ENCODE results near the gene SHANK2.

The SHANK2 gene

DNA sequence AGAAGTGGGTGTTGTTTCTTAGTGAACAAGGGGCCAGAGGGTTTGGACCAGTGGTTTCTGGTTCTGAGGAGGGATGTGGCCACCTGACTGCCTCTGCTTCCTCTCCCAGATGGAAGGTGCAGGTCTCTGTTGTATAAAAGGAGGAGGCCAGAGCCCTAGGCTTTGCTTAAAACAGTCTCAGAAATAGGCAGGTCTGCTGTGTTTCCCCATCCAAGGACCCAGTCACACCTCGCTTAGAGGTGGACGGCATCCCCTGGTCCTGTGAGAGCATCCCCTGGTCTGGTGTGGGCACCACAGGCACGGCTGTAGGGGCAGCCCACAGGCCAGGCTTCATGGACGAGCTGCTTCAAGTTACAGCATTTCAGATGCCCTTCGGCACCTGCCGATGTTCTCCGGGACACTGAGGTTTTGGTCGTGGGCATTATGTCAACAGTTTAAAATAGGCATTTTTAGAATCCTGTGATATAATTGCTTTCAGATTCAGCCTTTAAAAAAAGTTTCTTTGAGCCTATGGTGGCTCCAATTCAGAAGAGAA lies 45.7 kb upstream of the SHANK2 start:
- no peak for DNase-seq (ENCODE audit: extremely low read depth, low read depth)
- no peak overlapping the region for H3K4me3 ChIP-seq (replicated peaks; ENCODE audit: low read depth, low read length)
- TF ChIP-seq, protein P1, sequence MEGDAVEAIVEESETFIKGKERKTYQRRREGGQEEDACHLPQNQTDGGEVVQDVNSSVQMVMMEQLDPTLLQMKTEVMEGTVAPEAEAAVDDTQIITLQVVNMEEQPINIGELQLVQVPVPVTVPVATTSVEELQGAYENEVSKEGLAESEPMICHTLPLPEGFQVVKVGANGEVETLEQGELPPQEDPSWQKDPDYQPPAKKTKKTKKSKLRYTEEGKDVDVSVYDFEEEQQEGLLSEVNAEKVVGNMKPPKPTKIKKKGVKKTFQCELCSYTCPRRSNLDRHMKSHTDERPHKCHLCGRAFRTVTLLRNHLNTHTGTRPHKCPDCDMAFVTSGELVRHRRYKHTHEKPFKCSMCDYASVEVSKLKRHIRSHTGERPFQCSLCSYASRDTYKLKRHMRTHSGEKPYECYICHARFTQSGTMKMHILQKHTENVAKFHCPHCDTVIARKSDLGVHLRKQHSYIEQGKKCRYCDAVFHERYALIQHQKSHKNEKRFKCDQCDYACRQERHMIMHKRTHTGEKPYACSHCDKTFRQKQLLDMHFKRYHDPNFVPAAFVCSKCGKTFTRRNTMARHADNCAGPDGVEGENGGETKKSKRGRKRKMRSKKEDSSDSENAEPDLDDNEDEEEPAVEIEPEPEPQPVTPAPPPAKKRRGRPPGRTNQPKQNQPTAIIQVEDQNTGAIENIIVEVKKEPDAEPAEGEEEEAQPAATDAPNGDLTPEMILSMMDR (IDR thresholded peaks at IDR 0.05; ENCODE audit: low read depth, low read length, missing control alignments), result no peak

DNA sequence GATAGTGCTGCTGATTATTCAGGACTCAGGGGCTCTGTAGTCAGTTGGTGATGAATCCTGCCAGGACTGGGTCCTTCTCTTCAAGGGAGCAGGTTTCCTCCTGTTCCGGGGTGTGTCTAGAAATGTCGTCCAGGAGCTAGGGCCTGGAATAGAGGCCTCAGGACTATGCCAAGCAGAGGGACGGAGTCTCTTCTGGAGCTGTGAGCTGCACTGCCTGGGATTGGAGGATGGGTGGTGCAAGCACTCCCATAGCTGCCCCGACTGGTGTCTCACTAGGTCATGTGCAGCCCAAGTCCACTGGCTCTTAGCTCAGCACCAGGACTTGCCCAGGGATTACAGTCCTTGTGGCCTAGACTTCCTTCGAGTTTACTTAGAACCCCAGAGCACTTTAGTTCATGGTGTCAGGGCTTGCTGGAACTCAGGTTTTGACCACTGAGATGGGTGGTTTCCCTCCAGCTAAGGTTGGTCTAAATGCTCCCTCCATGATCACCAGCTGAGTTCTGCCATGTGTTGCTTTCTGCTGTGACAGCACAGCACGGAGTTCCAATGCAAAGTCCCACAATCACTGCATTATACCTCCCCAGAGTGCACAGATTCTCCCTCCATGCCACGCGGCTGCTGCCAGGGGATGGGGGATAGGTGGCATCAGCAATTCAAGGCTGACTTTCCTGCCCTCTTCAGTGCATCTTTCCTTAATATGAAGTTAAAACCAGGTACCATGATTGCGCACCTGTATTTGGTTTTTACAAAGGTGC lies 42.6 kb upstream of the SHANK2 start:
- TF ChIP-seq, protein P1 (IDR thresholded peaks at IDR 0.05; ENCODE audit: low read depth, low read length, missing control alignments), result no peak
- no peak overlapping the region for H3K4me3 ChIP-seq (replicated peaks; ENCODE audit: low read depth, low read length)
- DNase-seq (ENCODE audit: extremely low read depth, low read depth), result no peak

DNA sequence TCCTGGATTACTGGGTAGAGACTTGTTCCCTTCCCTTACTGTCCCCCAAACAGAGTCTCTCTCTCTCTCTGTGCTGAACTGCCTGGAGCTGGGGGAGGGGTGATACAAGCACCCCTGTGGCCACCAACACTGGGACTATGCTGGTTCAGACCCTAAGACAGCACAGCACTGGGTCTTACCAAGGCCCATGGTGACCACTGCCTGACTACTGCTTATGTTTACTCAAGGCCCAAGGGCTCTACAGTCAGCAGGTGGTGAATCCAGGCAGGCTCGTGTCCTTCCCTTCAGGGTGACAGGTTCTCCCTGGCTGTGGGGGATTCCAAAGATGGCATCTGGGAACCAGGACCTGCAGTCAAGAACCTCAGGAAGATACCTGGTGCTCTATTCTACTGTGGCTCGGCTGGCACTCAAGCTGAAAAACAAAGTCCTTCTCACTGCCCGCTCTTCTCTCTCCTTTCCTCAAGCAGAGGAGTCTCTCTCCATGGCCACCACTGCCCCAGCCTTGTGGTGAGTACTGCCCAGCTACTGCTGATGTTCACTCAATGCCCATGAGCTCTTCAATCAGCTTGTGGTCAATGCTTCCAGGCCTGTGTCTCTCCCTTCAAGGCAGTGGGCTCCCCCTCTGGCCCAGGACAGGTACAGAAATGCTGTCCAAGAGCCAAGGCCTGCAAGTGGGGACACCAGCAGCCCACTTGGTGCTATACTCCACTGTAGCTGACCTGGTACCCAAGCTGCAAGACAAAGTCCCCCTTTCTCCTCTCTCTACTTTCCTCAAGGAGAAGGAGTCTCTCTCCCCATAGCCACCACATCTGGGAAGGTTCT lies 41.8 kb upstream of the SHANK2 start:
- TF ChIP-seq, protein P1 (IDR thresholded peaks at IDR 0.05; ENCODE audit: low read depth, low read length, missing control alignments), result no peak

DNA sequence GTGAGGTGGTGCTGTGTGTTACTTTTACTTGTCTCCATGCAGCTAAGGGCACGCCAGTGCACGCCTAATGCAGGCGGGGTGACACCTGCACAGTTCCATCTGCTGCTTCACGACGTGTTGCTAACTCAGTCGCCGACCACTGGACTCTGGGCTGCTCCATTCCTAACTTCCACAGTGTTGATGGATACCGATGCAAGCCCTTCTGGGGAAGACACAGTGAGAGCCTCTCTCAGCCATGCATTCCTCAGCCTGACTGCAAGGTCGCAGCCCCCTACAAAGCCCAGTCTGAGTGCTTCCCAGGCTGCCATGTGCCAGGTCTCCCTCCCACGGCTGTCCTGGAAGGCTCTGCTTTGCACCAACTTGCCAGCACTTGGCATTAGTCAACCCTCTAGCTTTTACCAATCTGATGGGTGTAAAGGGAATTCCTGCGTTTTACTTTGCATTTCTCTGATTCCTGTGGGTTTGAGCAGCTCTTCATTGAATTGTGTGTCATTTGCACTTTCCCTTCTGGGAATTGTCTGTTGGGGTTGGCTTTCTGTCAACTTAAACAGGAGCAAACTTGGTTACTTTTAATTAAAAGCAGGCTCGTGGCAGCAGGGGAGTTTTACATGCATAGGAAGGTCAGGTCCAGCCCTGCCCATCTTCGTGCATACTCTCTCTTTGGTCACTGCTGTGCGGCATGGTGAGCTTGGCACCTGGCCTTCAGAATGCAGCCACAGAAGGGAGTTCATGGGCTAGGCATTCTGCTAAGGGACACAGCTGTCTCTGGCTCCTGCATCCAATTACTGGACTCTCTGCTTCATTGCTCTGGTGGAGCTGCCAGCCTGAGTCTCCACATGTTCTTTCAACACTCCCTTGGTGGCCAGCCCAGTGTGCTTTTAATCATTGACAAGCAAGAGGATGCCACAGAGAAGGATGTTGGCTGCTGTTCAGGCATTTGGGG lies 34.6 kb upstream of the SHANK2 start:
- DNase-seq (ENCODE audit: extremely low read depth, low read depth), result peak; percentile 88
- TF ChIP-seq, protein P1 (IDR thresholded peaks at IDR 0.05; ENCODE audit: low read depth, low read length, missing control alignments), result no peak

More for the DNA sequence above, 41.8 kb upstream of the SHANK2 start:
- no peak overlapping the region for H3K4me3 ChIP-seq (replicated peaks; ENCODE audit: low read depth, low read length)
- DNase-seq (ENCODE audit: extremely low read depth, low read depth), result no peak

DNA sequence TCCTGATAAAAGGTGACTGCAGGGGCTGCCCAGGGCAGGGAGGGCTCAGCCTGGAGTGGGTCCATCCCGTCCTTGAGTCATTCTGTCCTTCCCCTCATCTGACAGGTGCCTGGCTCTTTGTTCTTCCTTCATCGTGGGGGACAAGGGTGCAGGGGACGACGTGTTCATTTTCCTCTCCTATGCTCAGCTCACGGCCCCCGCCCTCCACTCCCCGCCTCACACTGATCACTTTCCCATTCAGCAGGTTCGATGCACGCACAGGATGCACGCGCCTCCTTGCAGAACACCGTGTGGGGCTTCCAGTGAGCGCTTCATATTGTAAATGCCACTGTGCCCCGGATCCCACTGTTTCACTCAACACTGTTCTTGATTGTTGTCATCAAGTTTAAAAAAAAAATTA lies 32.7 kb upstream of the SHANK2 start:
- H3K4me3 ChIP-seq (replicated peaks; ENCODE audit: low read depth, low read length), result no peak overlapping the region
- TF ChIP-seq, protein P1 (IDR thresholded peaks at IDR 0.05; ENCODE audit: low read depth, low read length, missing control alignments), result no peak
- DNase-seq (ENCODE audit: extremely low read depth, low read depth), result no peak

More for the DNA sequence above, 34.6 kb upstream of the SHANK2 start:
- no peak overlapping the region for H3K4me3 ChIP-seq (replicated peaks; ENCODE audit: low read depth, low read length)

DNA sequence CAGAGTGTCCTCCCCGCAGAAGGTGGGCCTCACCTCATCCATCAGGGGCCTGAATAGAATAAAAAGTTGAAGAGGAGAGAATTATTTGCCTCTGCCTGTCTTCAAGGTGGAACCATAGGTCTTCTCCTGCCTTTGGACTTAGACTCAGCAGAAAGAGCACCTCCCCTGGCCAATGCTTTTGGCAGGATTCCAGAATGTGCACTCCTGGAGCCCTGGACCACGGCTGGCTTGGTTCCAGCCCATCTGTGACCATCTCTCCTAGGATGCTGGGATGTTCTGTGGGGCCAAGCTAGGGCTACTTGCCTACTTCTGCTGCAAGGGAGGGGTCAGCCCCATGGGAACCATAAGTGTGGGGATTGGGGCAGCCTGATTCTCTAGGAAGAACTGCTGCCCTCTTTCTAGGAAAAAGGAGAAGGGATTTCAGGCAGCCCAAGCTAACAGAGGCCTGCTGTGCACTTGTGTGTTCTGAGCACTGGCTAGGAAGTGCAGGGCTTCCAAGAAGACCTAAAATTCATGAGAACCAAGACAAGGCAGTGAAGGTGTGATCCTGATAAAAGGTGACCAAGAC lies 32.2 kb upstream of the SHANK2 start:
- TF ChIP-seq, protein P1 (IDR thresholded peaks at IDR 0.05; ENCODE audit: low read depth, low read length, missing control alignments), result no peak
- H3K4me3 ChIP-seq (replicated peaks; ENCODE audit: low read depth, low read length), result no peak overlapping the region
- DNase-seq (ENCODE audit: extremely low read depth, low read depth), result no peak
